Measurements from ENCODE around the gene TIMM23.

Gene TIMM23

GRCh38 chr10:46016190-46016589 is 43.9 kb downstream of the TIMM23 start:
- TF ChIP-seq CTCF (IDR thresholded peaks at IDR 0.05; ENCODE audit: low read depth, low read length, missing control alignments), result no peak
- H3K27ac ChIP-seq, result no peak overlapping the region
- H3K4me3 ChIP-seq (ENCODE audit: low read depth, low read length), result no peak overlapping the region
- DNase-seq, result no peak
- peaks cover 26% of the 10 kb centered on the region for H3K36me3 ChIP-seq (replicated peaks)
- H3K27me3 ChIP-seq (replicated peaks), result no peaks in the 10 kb centered on the region
- in situ Hi-C loops (cut with HindIII; ENCODE audit: low pct_ligation_motif_present, low sequenced_read_pairs), result no loop called here

GRCh38 chr10:46016811-46017210 is 44.5 kb downstream of the TIMM23 start:
- in situ Hi-C loops (cut with HindIII; ENCODE audit: low pct_ligation_motif_present, low sequenced_read_pairs), result no loop called here
- no peak overlapping the region for H3K4me3 ChIP-seq (ENCODE audit: low read depth, low read length)
- H3K36me3 ChIP-seq (replicated peaks), result peaks cover 22% of the 10 kb centered on the region
- no peak for DNase-seq
- TF ChIP-seq CTCF (IDR thresholded peaks at IDR 0.05; ENCODE audit: low read depth, low read length, missing control alignments), result no peak
- no peak overlapping the region for H3K27ac ChIP-seq
- H3K27me3 ChIP-seq (replicated peaks), result no peaks in the 10 kb centered on the region

GRCh38 chr10:46017733-46018132 is 45.4 kb downstream of the TIMM23 start:
- H3K27ac ChIP-seq, result peak overlapping the region; percentile 59
- no peak overlapping the region for H3K4me3 ChIP-seq (ENCODE audit: low read depth, low read length)
- peaks cover 19% of the 10 kb centered on the region for H3K36me3 ChIP-seq (replicated peaks)
- no peak for TF ChIP-seq CTCF (IDR thresholded peaks at IDR 0.05; ENCODE audit: low read depth, low read length, missing control alignments)
- in situ Hi-C loops (cut with HindIII; ENCODE audit: low pct_ligation_motif_present, low sequenced_read_pairs), result no loop called here
- H3K27me3 ChIP-seq (replicated peaks), result no peaks in the 10 kb centered on the region
- DNase-seq, result no peak

DNA sequence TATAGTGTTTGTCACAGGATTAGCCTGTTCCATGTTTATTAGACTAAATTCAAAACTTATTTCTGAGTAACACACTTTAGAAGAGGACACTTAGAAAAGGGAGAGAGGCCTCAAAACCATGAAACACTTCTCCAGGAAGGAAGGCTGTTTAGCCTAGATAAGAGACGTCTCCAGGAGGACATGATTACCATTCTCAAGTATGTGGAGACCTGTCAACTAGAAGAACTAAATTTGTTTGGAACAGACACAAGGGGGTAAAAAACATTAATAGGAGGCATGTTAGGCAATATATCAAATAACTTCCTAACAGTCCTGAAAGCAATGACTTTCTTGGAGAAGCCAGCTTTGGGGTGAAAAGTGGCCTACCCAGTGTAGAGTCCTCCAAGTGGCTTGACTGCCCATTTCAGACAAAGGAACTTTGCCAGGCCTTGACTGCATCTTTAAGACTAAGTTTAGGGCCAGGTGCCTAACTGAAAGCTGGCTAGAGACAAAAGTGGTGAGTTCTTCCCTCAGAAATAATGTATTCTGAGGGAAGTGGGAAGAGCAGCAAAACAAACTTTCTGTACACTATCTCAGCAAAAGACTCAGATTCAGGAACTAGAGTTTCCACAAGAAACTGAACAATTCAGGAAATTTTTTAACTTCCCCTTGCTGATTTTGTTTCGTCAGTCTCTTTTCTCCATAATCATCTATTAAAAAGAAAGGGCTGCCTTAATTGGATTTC is 46.3 kb downstream of the TIMM23 start:
- Histone ChIP-seq H3K27ac (peak overlapping the region; percentile 59), H3K36me3 (replicated peaks) (peaks cover 12% of the 10 kb centered on the region), H3K4me3 (ENCODE audit: low read depth, low read length) (no peak overlapping the region), H3K27me3 (replicated peaks) (no peaks in the 10 kb centered on the region)
- DNase-seq, result peak; percentile 26
- no peak for TF ChIP-seq CTCF (IDR thresholded peaks at IDR 0.05; ENCODE audit: low read depth, low read length, missing control alignments)
- in situ Hi-C loops (cut with HindIII; ENCODE audit: low pct_ligation_motif_present, low sequenced_read_pairs), result no loop called here

DNA sequence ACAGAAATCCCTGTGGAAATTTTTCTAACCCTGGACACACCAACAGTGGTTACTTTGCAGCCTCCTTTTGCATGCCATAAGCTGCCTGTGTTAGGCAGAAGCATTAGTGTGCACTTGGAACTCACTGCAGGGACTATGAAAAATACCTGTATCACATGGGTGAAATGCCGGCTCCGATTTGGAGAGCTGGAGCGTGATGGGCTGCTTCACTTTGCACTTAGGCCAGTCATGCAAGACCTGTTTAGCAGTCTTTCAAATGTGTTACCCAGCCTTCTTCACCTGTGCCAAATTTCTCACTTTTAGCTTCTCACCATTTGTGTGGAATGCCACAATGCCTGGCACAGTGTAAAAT is 46.9 kb downstream of the TIMM23 start:
- in situ Hi-C loops (cut with HindIII; ENCODE audit: low pct_ligation_motif_present, low sequenced_read_pairs), result no loop called here
- Histone ChIP-seq H3K27me3 (replicated peaks) (no peaks in the 10 kb centered on the region), H3K27ac (peak overlapping the region; percentile 59), H3K36me3 (replicated peaks) (peaks cover 7% of the 10 kb centered on the region), H3K4me3 (ENCODE audit: low read depth, low read length) (no peak overlapping the region)
- no peak for TF ChIP-seq CTCF (IDR thresholded peaks at IDR 0.05; ENCODE audit: low read depth, low read length, missing control alignments)
- no peak for DNase-seq
